Activated T-helper 17 cell treated with anti-CD3 and anti-CD28 coated beads, Interleukin-2, amount 50 U/mL, for 72 hours (primary cell): ENCODE results near the gene SLC49A3. TPM values are rescaled to one million over a fixed set of nuclear protein-coding genes. Genes with fewer than 3 reads are reported as not detected.
"Not testable (repeated sequence)": the region's sequence is repeated elsewhere in the genome, so short reads cannot be mapped to it uniquely, and the experiment has no call there.

ENCODE experiments used
- ATAC-seq: fragments of 150-1000 bp; cut with Tn5 transposase; replicated peaks from 2 replicates; pipeline ENCODE4 v1.10.0; 2021; ENCODE audit warnings: mild to moderate bottlenecking, moderate library complexity
- H3K27ac Mint-ChIP-seq: one replicate; pipeline ENCODE4 v1.8.0; 2022; ENCODE audit warnings: mixed read lengths
- H3K27me3 Mint-ChIP-seq: one replicate; pipeline ENCODE4 v1.8.0; 2022; ENCODE audit warnings: mixed read lengths
- H3K36me3 Mint-ChIP-seq: one replicate; pipeline ENCODE4 v1.8.0; 2022; ENCODE audit warnings: low read depth, mild to moderate bottlenecking, mixed read lengths
- H3K4me1 Mint-ChIP-seq: one replicate; pipeline ENCODE4 v1.8.0; 2022; ENCODE audit warnings: mixed read lengths
- H3K4me3 Mint-ChIP-seq: one replicate; pipeline ENCODE4 v1.8.0; 2022; ENCODE audit warnings: mild to moderate bottlenecking, mixed read lengths
- H3K9me3 Mint-ChIP-seq: one replicate; pipeline ENCODE4 v1.8.0; 2022; ENCODE audit warnings: mixed read lengths
- total RNA-seq, 2 donors: library from RNA; stranded (reverse); gene quantifications; one replicate each; pipeline ENCODE4 v1.2.3, GENCODE V29; 2022

Gene SLC49A3
- total RNA-seq, 2 donors from 2014 or later = 0.61 to 1.4 TPM

DNA sequence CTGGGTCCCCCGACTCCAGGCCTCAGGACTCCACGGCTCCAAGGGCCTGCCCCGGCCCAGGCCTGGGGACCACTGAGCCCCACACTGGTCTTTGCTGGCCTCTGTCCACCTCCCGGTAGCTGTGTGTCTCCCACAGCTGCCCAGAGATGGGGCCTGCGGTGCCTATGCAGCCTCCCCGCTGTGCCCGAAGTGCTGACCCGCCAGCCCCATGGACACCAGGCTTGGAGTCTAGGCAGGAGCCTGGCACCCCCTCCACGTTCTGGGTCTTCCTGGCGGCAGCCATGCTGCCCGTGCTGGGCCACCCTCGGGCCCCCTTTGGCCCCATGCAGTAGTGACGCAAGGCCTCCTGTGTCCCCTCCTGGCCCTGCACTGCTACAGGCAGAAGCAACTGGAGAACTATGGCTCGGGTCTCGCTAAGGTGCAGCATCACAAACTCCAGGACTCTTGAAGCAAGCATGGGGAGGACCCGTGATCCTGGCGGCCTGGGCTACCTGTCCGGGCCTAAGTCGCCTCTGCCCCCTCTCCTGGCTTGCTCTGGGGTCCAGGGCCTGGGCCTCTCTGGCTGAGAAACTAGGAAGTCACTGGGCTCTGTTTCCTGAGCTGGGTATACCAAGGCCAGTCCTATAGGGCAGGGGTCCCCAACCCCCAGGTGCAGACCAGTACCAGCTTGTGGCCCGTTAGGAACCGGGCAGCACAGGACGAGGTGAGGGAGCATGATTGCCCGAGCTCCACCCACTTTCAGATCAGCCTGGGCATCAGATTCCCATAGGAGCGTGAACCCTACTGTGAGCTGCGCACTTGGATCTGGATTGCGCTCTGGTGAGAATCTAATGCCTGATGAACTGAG, 13.7 kb downstream of the SLC49A3 start:
- Mint-ChIP-seq H3K4me1 (peaks cover 4% of the 10 kb centered on the region), H3K27me3 (no peaks in the 10 kb centered on the region), H3K27ac (peak overlapping the region; percentile 78), H3K36me3 (peaks cover 40% of the 10 kb centered on the region), H3K9me3 (no peaks in the 10 kb centered on the region), H3K4me3 (peak overlapping the region; percentile 76)
- peak; percentile 3 for ATAC-seq

DNA sequence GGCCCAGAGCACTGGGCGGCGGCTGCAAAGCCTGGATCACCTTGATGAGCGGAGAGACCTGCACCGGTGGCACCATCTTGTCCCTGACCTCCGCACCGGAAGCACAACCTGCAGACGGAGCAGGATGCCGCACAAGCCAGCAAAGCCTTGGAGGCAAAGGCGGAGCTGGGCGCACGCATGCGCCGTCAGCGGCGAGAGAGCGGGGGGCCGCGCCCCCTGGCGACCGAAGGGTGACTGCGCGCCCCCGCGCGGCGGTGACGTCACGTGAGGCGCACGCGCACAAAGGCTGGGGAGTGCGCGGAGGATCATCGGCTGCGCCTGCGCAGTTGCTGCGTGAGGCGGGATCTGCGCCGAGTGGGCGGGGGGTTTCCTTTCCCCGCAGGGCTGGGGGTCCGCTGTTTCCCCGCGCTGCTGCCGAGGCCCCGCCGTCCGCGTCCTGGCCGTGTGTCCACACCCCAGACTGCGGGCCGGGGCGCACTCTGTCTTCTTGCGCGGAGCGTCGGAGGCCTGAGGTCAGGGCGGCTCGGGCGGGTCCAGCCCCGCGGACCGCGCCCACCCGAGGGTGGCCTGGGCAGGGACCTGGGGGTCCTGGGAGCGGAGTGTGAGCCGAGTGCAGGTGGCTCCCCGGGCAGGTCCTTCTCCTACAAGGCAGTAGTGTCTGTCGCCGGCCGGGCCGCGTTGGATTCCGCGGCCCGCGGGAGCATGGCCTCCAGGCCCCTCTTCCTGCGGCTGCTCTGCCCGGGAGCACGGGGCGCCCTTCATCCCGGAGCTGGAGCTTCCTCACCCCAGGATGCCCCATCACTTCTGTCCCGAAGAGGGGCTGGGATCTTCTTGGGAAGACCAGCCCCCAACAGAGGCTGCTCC, 14.5 kb downstream of the SLC49A3 start, which contains the start of the genes ATP5ME and MYL5:
TSS of gene ATP5ME (minus strand) at position 105 of the 864 bp plus-strand sequence. CDS start at position 76, 29 bp downstream.
TSS of gene MYL5 (plus strand) at position 371 of the 864 bp plus-strand sequence. CDS start 3,485 bp downstream, outside the sequence.
- Mint-ChIP-seq H3K27me3 (no peaks in the 10 kb centered on the region), H3K27ac (peak within 1 kb of the TSS; percentile 78), H3K4me3 (peak within 1 kb of the TSS; percentile 76), H3K36me3 (peaks cover 40% of the 10 kb centered on the region), H3K9me3 (no peaks in the 10 kb centered on the region), H3K4me1 (peaks cover 4% of the 10 kb centered on the region)
- peak; percentile 95 for ATAC-seq

DNA sequence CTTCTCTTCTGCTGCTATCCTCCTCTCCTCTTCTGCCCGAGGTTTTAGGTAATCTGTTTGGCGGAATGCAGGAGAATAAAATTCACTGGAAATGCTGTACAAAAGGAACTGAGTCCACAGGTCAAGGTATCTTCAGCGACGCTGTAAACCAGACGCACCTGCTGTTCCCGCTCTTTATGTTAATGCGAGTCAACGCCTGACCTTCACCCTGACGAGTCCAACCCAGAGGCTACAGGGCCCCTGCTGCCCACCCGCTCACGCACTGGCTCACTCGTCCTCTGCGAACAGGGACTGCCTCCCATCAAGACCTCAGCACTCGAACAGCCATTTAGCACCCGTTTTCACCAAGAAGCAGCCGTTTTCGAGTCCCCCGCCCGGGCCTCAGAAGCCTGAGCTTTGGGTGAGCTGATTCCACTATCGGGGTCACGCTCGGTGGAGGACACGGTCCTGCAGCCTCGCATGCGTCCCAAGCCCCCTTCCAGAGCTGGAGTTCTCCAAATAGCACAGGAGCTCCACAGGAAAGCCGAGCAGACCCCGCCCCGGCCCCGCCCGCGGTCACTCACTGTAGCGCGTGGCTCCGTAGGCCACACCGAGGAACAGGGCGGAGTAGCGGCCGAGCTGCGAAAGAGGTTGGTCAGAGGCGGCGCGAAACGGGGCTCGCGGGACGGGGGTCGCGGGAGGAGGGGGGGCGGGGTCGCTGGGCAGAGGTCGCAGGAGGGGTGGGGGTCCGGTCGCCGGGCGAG, 15.4 kb downstream of the SLC49A3 start:
- no peaks in the 10 kb centered on the region for H3K9me3 Mint-ChIP-seq
- peaks cover 4% of the 10 kb centered on the region for H3K4me1 Mint-ChIP-seq
- peaks cover 40% of the 10 kb centered on the region for H3K36me3 Mint-ChIP-seq
- no peaks in the 10 kb centered on the region for H3K27me3 Mint-ChIP-seq
- H3K27ac Mint-ChIP-seq = peak overlapping the region; percentile 75
- no peak for ATAC-seq
- H3K4me3 Mint-ChIP-seq = peak overlapping the region; percentile 76

DNA sequence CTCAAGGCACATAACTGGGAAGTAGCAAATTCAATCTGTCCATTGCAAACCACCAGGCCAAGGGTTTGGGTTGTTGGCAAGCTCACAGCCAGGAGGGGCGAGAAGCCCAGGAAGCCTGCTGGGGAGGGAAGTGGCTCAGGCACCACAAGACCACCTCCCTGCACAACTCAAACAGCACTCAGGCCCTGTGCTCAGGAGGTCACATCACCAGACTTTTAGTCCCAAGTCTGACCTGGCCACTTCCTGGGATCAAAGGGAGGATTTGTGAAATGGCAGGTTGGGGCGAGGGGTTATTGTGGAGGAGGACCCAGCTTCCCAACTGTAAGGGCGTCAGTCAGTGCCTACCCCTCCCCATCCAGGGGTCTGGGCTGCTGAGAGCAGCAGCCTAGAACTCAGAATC, 17.2 kb downstream of the SLC49A3 start:
- Mint-ChIP-seq H3K9me3 (no peaks in the 10 kb centered on the region), H3K4me3 (peak overlapping the region; percentile 23), H3K27ac (no peak overlapping the region), H3K36me3 (peaks cover 40% of the 10 kb centered on the region), H3K4me1 (peaks cover 4% of the 10 kb centered on the region), H3K27me3 (no peaks in the 10 kb centered on the region)
- no peak for ATAC-seq

DNA sequence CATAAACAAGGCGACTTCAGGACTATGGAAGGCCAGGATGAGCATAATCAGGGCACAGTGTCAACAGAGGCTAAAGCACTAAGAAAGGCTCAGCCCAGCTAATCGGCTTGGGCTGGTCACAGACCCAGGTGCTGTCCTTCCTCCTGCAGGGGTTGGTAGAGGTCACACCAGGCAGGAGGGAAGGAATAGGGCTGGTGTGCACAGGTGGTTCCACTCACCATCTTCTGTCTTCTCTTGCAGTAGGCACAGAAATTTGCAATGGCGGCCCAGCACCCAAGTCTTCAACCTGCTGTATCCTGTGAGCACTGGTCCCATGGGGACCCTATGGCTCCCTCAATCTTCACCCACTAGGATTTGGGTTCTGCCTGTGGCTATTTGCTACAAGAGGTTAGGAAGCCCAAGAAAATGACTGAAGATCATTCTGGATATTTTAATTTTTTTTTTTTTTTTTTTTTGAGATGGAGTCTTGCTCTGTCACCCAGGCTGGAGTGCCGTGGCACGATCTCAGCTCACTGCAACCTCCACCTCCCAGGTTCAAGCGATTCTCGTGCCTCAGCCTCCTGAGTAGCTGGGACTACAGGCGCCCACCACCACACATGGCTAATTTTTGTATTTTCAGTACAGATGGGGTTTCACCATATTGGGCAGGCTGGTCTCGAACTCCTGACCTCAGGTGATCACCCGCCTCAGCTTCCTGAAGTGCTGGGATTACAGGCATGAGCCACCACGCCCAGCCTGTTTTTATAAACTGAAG, 19.0 kb downstream of the SLC49A3 start:
- not testable (repeated sequence) for ATAC-seq, H3K27ac Mint-ChIP-seq, H3K4me1 Mint-ChIP-seq, H3K27me3 Mint-ChIP-seq, H3K4me3 Mint-ChIP-seq, H3K9me3 Mint-ChIP-seq
- H3K36me3 Mint-ChIP-seq = peaks cover 40% of the 10 kb centered on the region

DNA sequence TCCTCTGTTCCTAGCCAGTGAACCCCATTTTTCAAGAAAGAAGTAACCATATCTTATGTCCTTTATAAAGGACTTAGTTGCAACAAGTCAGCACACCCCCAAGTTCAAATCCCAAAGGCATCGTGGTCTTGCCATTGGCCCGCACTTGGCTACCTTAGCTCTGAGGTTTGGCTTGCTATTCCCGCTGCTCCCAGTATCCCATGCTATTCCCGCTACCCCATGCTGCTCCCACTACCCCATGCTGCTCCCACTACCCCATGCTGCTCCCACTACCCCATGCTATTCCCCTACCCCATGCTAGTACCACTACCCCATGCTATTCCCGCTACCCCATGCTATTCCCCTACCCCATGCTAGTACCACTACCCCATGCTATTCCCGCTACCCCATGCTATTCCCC, 20.7 kb downstream of the SLC49A3 start:
- H3K27ac Mint-ChIP-seq, H3K9me3 Mint-ChIP-seq, H3K27me3 Mint-ChIP-seq, H3K4me1 Mint-ChIP-seq, ATAC-seq, H3K4me3 Mint-ChIP-seq: not testable (repeated sequence)
- H3K36me3 Mint-ChIP-seq = peaks cover 28% of the 10 kb centered on the region

DNA sequence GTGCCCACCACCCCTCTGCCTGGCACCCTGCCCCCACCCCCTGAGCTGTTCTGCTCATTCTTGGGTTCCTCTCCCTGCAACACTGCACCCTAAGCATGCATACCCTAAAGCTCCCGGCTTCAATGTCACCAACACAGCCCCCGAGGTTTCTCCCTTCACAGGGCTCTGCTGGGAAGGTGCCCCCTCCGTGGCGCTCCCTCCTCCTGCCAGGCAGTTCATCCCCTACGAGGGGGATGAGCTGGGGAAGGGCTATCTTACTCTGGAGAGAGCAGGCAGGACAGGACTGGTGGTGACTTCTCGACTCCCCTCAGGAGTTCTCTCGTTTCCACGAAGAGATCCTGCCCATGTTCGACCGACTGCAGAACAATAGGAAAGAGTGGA, 21.4 kb downstream of the SLC49A3 start:
- H3K36me3 Mint-ChIP-seq = peaks cover 21% of the 10 kb centered on the region
- H3K4me3 Mint-ChIP-seq = no peak overlapping the region
- H3K27me3 Mint-ChIP-seq = no peaks in the 10 kb centered on the region
- H3K4me1 Mint-ChIP-seq = no peaks in the 10 kb centered on the region
- no peaks in the 10 kb centered on the region for H3K9me3 Mint-ChIP-seq
- no peak overlapping the region for H3K27ac Mint-ChIP-seq
- ATAC-seq = no peak

DNA sequence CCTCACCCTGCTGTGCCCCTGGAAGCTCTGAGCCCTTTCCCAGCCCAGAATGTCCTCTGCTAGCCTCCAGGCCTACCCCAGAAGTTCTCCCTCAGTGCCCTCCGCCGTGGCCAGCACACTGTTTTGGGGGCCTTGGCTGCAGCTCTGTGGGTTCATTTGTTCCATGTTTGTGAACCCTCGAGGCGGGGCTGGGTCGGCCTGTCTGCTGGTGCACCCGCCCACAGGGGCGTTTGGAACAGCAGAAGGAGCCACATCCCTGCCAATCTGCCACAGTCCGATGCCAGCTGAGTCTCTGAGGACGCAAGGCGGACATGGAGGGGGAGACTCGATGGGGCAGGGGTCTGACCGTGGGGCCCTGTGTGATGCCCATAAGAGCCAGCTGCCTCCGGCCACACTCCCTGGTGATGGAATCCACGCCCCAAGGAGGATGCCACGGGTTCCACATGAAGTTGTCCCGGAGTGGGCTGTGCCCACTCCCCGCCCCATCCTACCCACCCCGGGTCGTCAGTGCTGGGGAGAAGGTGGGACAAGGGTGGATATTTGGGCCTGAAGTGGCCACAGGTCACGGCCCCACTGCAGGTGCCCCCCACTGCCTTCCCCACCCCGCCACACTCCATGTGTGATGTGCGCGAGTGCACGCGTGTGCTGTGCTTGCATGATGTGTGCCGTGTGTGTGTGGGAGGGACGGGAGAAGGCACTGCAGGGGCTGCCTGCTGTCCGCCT, 22.0 kb downstream of the SLC49A3 start:
- Mint-ChIP-seq H3K4me1 (no peaks in the 10 kb centered on the region), H3K4me3 (no peak overlapping the region), H3K36me3 (peaks cover 16% of the 10 kb centered on the region), H3K9me3 (no peaks in the 10 kb centered on the region), H3K27ac (no peak overlapping the region), H3K27me3 (no peaks in the 10 kb centered on the region)
- no peak for ATAC-seq

DNA sequence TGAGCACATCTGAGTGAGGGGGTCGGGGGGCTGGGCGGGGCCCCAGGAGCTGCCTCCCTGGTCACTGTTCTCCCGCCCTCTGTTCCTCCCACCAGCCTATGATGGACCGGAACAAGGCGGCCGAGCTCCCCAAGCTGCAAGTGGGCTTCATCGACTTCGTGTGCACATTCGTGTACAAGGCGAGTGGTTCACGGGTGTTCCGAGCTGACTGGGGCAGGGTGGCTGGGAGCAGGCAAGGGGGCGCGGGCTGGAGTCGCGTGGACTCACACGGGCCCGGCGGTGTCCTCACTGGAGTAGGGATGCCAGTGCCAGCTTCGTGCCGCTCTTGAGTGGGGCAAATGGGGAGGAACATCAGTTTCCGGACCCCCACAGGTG, 22.5 kb downstream of the SLC49A3 start:
- Mint-ChIP-seq H3K9me3 (no peaks in the 10 kb centered on the region), H3K36me3 (peaks cover 10% of the 10 kb centered on the region), H3K4me1 (no peaks in the 10 kb centered on the region), H3K27ac (no peak overlapping the region), H3K4me3 (no peak overlapping the region), H3K27me3 (no peaks in the 10 kb centered on the region)
- no peak for ATAC-seq

DNA sequence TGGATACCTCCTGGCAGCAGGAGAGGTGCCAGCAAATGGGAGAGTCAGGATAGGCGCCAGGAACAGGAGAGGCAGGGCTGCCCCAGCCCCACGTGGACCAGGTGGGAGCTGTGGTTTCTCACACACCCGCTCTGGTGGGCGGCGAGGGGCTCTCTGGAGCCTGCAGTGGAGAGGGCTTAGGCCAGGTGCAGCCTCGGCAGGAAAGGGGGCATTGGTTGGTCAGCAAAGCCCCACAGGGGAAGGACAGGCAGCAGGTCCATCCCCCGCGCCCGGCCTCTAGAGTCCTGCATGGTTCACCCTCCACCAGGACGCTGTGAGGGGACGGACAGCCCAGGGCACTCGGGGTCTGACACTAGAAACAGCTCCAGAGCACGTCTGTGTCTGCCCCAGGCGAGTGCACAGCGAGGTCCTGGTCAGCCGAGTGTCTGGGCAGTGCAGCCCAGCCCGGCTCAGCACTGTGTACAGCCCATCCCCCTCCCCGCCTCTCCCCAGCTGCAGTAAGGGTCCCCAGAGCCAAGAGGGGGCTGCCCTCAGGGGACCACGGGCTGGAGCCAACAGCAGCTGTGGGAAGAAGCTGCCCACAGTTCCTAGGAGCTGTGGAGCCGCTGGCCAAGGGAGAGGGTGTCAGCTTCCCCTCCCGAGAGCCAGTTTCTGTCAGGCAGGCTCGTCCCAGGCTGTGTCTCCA, 23.1 kb downstream of the SLC49A3 start:
- peaks cover 5% of the 10 kb centered on the region for H3K36me3 Mint-ChIP-seq
- no peaks in the 10 kb centered on the region for H3K9me3 Mint-ChIP-seq
- no peak overlapping the region for H3K27ac Mint-ChIP-seq
- H3K4me3 Mint-ChIP-seq = peak overlapping the region; percentile 12
- ATAC-seq = no peak
- no peaks in the 10 kb centered on the region for H3K4me1 Mint-ChIP-seq
- H3K27me3 Mint-ChIP-seq = no peaks in the 10 kb centered on the region

DNA sequence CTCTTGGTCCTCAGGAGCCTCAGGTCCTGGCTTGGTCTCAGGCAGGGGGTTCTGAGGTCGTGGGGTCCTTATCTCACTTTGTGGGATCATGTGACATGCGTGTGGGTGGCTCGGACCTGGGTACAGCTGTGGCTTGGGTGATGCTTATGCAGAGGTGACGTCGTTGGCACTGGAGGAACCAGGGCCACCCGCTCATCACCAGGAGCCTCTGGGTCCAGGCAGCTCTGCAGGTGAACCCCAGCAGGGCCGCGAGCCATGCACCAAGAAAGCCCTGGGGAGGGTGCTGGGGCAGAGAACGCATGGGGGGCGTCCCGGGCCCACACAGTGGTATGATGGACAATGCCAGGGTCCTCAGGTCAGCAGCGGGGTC, 23.6 kb downstream of the SLC49A3 start:
- ATAC-seq = no peak
- no peaks in the 10 kb centered on the region for H3K36me3 Mint-ChIP-seq
- H3K4me3 Mint-ChIP-seq = peak overlapping the region; percentile 12
- no peaks in the 10 kb centered on the region for H3K27me3 Mint-ChIP-seq
- H3K27ac Mint-ChIP-seq = no peak overlapping the region
- H3K4me1 Mint-ChIP-seq = no peaks in the 10 kb centered on the region
- no peaks in the 10 kb centered on the region for H3K9me3 Mint-ChIP-seq

DNA sequence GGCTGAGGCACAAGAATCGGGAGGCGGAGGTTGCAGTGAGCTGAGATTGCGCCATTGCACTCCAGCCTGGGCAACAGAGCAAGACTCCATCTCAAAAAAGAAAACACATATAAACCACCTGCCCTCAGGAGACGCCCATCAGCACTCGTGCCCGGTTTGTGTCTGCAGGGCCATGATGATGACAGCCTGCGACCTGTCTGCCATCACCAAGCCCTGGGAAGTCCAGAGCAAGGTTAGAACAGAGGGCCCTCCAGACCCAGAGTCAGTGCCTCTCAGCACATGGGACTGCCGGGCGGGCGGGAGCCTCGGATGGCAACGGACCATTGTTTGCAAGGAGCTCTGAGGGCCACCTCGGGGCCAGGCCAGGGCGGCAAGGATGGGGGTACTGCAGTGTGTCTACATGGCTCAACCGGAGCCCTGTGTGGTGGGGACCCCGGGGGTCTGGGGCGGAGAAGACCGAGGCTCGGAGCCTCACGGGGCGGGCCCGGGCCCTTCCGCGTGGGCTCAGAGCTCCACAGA, 24.2 kb downstream of the SLC49A3 start:
- Mint-ChIP-seq H3K36me3 (no peaks in the 10 kb centered on the region), H3K4me3 (peak overlapping the region; percentile 79), H3K4me1 (no peaks in the 10 kb centered on the region), H3K9me3 (no peaks in the 10 kb centered on the region), H3K27me3 (no peaks in the 10 kb centered on the region), H3K27ac (peak overlapping the region; percentile 78)
- ATAC-seq = no peak
